Urothelium cell line (cell line): ENCODE measurements around the gene ARHGAP22.
"Not testable (repeated sequence)": the region's sequence is repeated elsewhere in the genome, so short reads cannot be mapped to it uniquely, and the experiment has no call there.

ENCODE experiments used
- DNase-seq: peaks from one replicate; pipeline ENCODE4 v3.0.0; 2011; ENCODE audit warnings: low spot score, mixed read lengths
- FAIRE-seq: peaks from 2 replicates; lab custom pipeline; 2011; peaks lifted over from hg19 to GRCh38; lab: Jason Lieb, UNC

ARHGAP22 gene

GRCh38 chr10:48604991-48605508 is at the start of gene ARHGAP22:
Gene ARHGAP22, minus strand, starts transcription at chr10:48605073. Its CDS starts 277 bp downstream, at chr10:48604796.
- FAIRE-seq (no peak), DNase-seq (peak; percentile 84)

- DNase-seq, result no peak
- no peak for FAIRE-seq
These were observed 49.2 kb upstream of the ARHGAP22 start for GRCh38 chr10:48653944-48654698.

GRCh38 chr10:48653347-48653746 is 48.5 kb upstream of the ARHGAP22 start:
- DNase-seq, result no peak
- FAIRE-seq, result no peak

- no peak for FAIRE-seq
- no peak for DNase-seq
These were observed 47.5 kb upstream of the ARHGAP22 start for GRCh38 chr10:48652344-48652743.

- no peak for FAIRE-seq
These were observed 47.0 kb upstream of the ARHGAP22 start for GRCh38 chr10:48651839-48652238.

GRCh38 chr10:48651293-48651692 is 46.4 kb upstream of the ARHGAP22 start:
- no peak for FAIRE-seq
- DNase-seq, result no peak

More at GRCh38 chr10:48651839-48652238, 47.0 kb upstream of the ARHGAP22 start:
- DNase-seq, result no peak

GRCh38 chr10:48649349-48649944 is 44.6 kb upstream of the ARHGAP22 start:
- FAIRE-seq, result no peak
- no peak for DNase-seq

- DNase-seq (no peak), FAIRE-seq (no peak)
These were observed 43.5 kb upstream of the ARHGAP22 start for GRCh38 chr10:48648172-48648942.

- not testable (repeated sequence) for DNase-seq, FAIRE-seq
These were observed 42.2 kb upstream of the ARHGAP22 start for GRCh38 chr10:48647073-48647472.

- FAIRE-seq (no peak), DNase-seq (no peak)
These were observed 40.7 kb upstream of the ARHGAP22 start for GRCh38 chr10:48645600-48645999.

- DNase-seq, FAIRE-seq: not testable (repeated sequence)
These were observed 36.3 kb upstream of the ARHGAP22 start for GRCh38 chr10:48641099-48641690.

- no peak for FAIRE-seq
These were observed 35.5 kb upstream of the ARHGAP22 start for GRCh38 chr10:48640326-48640725.

GRCh38 chr10:48639632-48640031 is 34.8 kb upstream of the ARHGAP22 start:
- FAIRE-seq, result no peak

More at GRCh38 chr10:48640326-48640725, 35.5 kb upstream of the ARHGAP22 start:
- DNase-seq, result no peak

GRCh38 chr10:48638739-48639527 is 34.1 kb upstream of the ARHGAP22 start:
- no peak for DNase-seq
- peak; percentile 69 for FAIRE-seq

More at GRCh38 chr10:48639632-48640031, 34.8 kb upstream of the ARHGAP22 start:
- no peak for DNase-seq

GRCh38 chr10:48638158-48638557 is 33.3 kb upstream of the ARHGAP22 start:
- DNase-seq (no peak), FAIRE-seq (no peak)

GRCh38 chr10:48636901-48637300 is 32.0 kb upstream of the ARHGAP22 start:
- FAIRE-seq, result no peak
- no peak for DNase-seq

GRCh38 chr10:48636231-48636630 is 31.4 kb upstream of the ARHGAP22 start:
- FAIRE-seq (no peak), DNase-seq (no peak)

GRCh38 chr10:48634984-48635557 is 30.2 kb upstream of the ARHGAP22 start:
- DNase-seq (no peak), FAIRE-seq (no peak)

GRCh38 chr10:48634198-48634983 is 29.5 kb upstream of the ARHGAP22 start:
- DNase-seq (peak; percentile 44), FAIRE-seq (peak; percentile 35)
